Parathyroid adenoma (tissue), 2 donors: Measurements from ENCODE around the gene AGFG2.

Experiments used
- H2AFZ ChIP-seq: fragments of 300-600 bp; sonication (generic); one replicate; pipeline ENCODE4 v1.7.0; 2017; ENCODE audit warnings: antibody characterized with exemption, mild to moderate bottlenecking
- H3K27ac ChIP-seq: fragments of 300-600 bp; sonication (generic); one replicate; pipeline ENCODE4 v1.7.0; 2017
- H3K27me3 ChIP-seq: fragments of 300-600 bp; sonication (generic); one replicate; pipeline ENCODE4 v1.7.0; 2017; ENCODE audit warnings: low read length; ENCODE audit not compliant: control insufficient read depth, insufficient read depth
- H3K36me3 ChIP-seq: fragments of 300-600 bp; sonication (generic); one replicate; pipeline ENCODE4 v1.7.0; 2017; ENCODE audit warnings: low read length; ENCODE audit not compliant: control insufficient read depth, insufficient read depth
- H3K4me1 ChIP-seq: fragments of 300-600 bp; sonication (generic); one replicate; pipeline ENCODE4 v1.7.0; 2017; ENCODE audit warnings: control low read depth
- H3K4me2 ChIP-seq: fragments of 300-600 bp; sonication (generic); one replicate; pipeline ENCODE4 v1.7.0; 2017; ENCODE audit warnings: low read length
- H3K4me3 ChIP-seq: fragments of 300-600 bp; sonication (generic); one replicate; pipeline ENCODE4 v1.7.0; 2017; ENCODE audit warnings: low read depth, low read length
- H3K79me2 ChIP-seq: fragments of 300-600 bp; sonication (generic); one replicate; pipeline ENCODE4 v1.7.0; 2017; ENCODE audit warnings: control low read depth
- H3K9ac ChIP-seq: fragments of 300-600 bp; sonication (generic); one replicate; pipeline ENCODE4 v1.7.0; 2017; ENCODE audit warnings: mild to moderate bottlenecking
- H3K9me3 ChIP-seq: fragments of 300-600 bp; sonication (generic); one replicate; pipeline ENCODE4 v1.7.0; 2017; ENCODE audit warnings: low read length; ENCODE audit not compliant: control insufficient read depth
- CTCF ChIP-seq: fragments of 300-600 bp; sonication (generic); IDR thresholded peaks from one replicate; pipeline ENCODE4 v1.7.0; 2017; ENCODE audit warnings: antibody characterized with exemption, mild to moderate bottlenecking
- donor health status: primary hyperparathyroidism.

AGFG2 gene

GRCh38 chr7:100544386-100544785 is 5.4 kb downstream of the AGFG2 start:
- H3K9ac ChIP-seq = no peak overlapping the region
- H3K27me3 ChIP-seq = no peaks in the 10 kb centered on the region
- TF ChIP-seq CTCF = no peak
- H3K4me1 ChIP-seq = peaks cover 49% of the 10 kb centered on the region
- H2AFZ ChIP-seq = no peak overlapping the region
- no peak overlapping the region for H3K4me3 ChIP-seq
- peaks cover 11% of the 10 kb centered on the region for H3K79me2 ChIP-seq
- H3K9me3 ChIP-seq = no peaks in the 10 kb centered on the region
- H3K4me2 ChIP-seq = no peak overlapping the region
- H3K36me3 ChIP-seq = no peaks in the 10 kb centered on the region
- H3K27ac ChIP-seq = peak overlapping the region; percentile 92

GRCh38 chr7:100544967-100545359 is 6.0 kb downstream of the AGFG2 start:
- Histone ChIP-seq H3K4me1 (peaks cover 48% of the 10 kb centered on the region), H2AFZ (peak overlapping the region; percentile 36), H3K9me3 (no peaks in the 10 kb centered on the region), H3K4me3 (no peak overlapping the region), H3K27me3 (no peaks in the 10 kb centered on the region), H3K36me3 (no peaks in the 10 kb centered on the region), H3K27ac (peak overlapping the region; percentile 92), H3K4me2 (peak overlapping the region; percentile 5), H3K9ac (no peak overlapping the region), H3K79me2 (peaks cover 11% of the 10 kb centered on the region)
- TF ChIP-seq CTCF = no peak

- H3K4me3 ChIP-seq = no peak overlapping the region
- peak overlapping the region; percentile 36 for H2AFZ ChIP-seq
- H3K4me1 ChIP-seq = peaks cover 43% of the 10 kb centered on the region
- peak; percentile 10 for TF ChIP-seq CTCF
- H3K9me3 ChIP-seq = no peaks in the 10 kb centered on the region
- no peaks in the 10 kb centered on the region for H3K36me3 ChIP-seq
- H3K27ac ChIP-seq = peak overlapping the region; percentile 92
- H3K79me2 ChIP-seq = peaks cover 8% of the 10 kb centered on the region
- no peaks in the 10 kb centered on the region for H3K27me3 ChIP-seq
- H3K9ac ChIP-seq = no peak overlapping the region
- H3K4me2 ChIP-seq = peak overlapping the region; percentile 5
Observed at GRCh38 chr7:100545360-100546128, 6.5 kb downstream of the AGFG2 start.

- peaks cover 43% of the 10 kb centered on the region for H3K4me1 ChIP-seq
- H3K4me2 ChIP-seq = no peak overlapping the region
- no peak for TF ChIP-seq CTCF
- H3K27ac ChIP-seq = peak overlapping the region; percentile 92
- H2AFZ ChIP-seq = peak overlapping the region; percentile 31
- no peaks in the 10 kb centered on the region for H3K9me3 ChIP-seq
- H3K27me3 ChIP-seq = no peaks in the 10 kb centered on the region
- H3K9ac ChIP-seq = no peak overlapping the region
- no peaks in the 10 kb centered on the region for H3K36me3 ChIP-seq
- H3K79me2 ChIP-seq = peaks cover 4% of the 10 kb centered on the region
- no peak overlapping the region for H3K4me3 ChIP-seq
Observed at GRCh38 chr7:100546129-100546925, 7.3 kb downstream of the AGFG2 start.
